Lower leg skin (tissue), 4 donors: ENCODE results near the gene POR. TPM values are rescaled to one million over a fixed set of nuclear protein-coding genes. Genes with fewer than 3 reads are reported as not detected.
A peak's percentile ranks its signal among the peaks of the same experiment; 100 is the strongest.

Experiments used
- DNase-seq, 2 donors: peaks; one replicate each; pipeline ENCODE4 v3.0.0-alpha.2; 2019; ENCODE audit warnings: low spot score in 2 of 2
- H3K4me3 ChIP-seq: fragments of 200-600 bp; sonication (generic); 2 replicates; pipeline ENCODE4 v1.5.1; 2017; ENCODE audit warnings: mild to moderate bottlenecking, low read depth; ENCODE audit not compliant: poor library complexity, severe bottlenecking
- POLR2A ChIP-seq, 2 donors: fragments of 450-650 bp; IDR thresholded peaks; one replicate each; pipeline ENCODE4 v1.6.1; 2016 to 2017; ENCODE audit warnings: antibody characterized with exemption in 2 of 2, mild to moderate bottlenecking in 1 of 2, moderate library complexity in 1 of 2
- WGBS, 2 donors: methylation state at CpG; one replicate each; pipeline ENCODE4 v1.1.5; 2018; 5-methylcytosine and 5-hydroxymethylcytosine counted together
- intact Hi-C: fragments of 100-400 bp; cut with DNase I; formaldehyde crosslinking; loops from one replicate; pipeline ENCODE4 v1.15.0; 2023; ENCODE audit warnings: low total_unique reads
- total RNA-seq, 4 donors: library from RNA; depleted of rRNA; stranded (reverse); fragments of >200 nt; gene quantifications; one replicate each; pipeline ENCODE4 v1.1.0, GENCODE V29; 2016
- TF ChIP-seq, protein P1 (sequence below), 3 donors: fragments of 450-650 bp; IDR thresholded peaks; one replicate each; pipeline ENCODE4 v1.5.1; 2016; ENCODE audit warnings: antibody characterized with exemption in 3 of 3, mild to moderate bottlenecking in 3 of 3, moderate library complexity in 2 of 3

POR gene
- total RNA-seq, 4 donors from 2014 or later: 77.4 to 129 (median 97.0) TPM

DNA sequence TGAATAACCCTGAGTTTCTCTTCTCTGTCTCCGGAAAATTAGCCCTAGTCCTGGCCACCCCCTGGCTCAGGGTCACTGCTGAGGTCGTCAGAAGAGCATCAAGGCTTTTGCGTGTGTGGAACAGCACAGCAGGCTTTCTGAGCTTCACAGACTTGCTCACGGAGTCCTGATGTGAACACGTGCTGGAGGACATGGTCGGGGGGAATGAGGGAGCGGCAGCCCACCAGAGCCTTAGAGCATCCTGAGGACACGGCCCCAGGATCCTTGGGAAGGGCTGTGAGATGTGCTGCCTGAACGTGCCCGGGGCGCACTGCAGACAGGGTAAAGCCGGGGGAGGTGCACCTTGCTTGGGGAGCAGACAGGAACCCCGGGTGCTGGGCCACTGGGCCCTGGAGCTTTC, 50.7 kb downstream of the POR start:
- DNase-seq: no peak
- WGBS, 2 donors: 64 to 69% methylated on average over 10 to 12 of the region's 13 CpGs
- no peak overlapping the region for H3K4me3 ChIP-seq
- intact Hi-C loops: no loop called here
- TF ChIP-seq, protein P1, sequence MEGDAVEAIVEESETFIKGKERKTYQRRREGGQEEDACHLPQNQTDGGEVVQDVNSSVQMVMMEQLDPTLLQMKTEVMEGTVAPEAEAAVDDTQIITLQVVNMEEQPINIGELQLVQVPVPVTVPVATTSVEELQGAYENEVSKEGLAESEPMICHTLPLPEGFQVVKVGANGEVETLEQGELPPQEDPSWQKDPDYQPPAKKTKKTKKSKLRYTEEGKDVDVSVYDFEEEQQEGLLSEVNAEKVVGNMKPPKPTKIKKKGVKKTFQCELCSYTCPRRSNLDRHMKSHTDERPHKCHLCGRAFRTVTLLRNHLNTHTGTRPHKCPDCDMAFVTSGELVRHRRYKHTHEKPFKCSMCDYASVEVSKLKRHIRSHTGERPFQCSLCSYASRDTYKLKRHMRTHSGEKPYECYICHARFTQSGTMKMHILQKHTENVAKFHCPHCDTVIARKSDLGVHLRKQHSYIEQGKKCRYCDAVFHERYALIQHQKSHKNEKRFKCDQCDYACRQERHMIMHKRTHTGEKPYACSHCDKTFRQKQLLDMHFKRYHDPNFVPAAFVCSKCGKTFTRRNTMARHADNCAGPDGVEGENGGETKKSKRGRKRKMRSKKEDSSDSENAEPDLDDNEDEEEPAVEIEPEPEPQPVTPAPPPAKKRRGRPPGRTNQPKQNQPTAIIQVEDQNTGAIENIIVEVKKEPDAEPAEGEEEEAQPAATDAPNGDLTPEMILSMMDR (IDR thresholded peaks at IDR 0.05): no peak
- no peak for TF ChIP-seq POLR2A (IDR thresholded peaks at IDR 0.05)

DNA sequence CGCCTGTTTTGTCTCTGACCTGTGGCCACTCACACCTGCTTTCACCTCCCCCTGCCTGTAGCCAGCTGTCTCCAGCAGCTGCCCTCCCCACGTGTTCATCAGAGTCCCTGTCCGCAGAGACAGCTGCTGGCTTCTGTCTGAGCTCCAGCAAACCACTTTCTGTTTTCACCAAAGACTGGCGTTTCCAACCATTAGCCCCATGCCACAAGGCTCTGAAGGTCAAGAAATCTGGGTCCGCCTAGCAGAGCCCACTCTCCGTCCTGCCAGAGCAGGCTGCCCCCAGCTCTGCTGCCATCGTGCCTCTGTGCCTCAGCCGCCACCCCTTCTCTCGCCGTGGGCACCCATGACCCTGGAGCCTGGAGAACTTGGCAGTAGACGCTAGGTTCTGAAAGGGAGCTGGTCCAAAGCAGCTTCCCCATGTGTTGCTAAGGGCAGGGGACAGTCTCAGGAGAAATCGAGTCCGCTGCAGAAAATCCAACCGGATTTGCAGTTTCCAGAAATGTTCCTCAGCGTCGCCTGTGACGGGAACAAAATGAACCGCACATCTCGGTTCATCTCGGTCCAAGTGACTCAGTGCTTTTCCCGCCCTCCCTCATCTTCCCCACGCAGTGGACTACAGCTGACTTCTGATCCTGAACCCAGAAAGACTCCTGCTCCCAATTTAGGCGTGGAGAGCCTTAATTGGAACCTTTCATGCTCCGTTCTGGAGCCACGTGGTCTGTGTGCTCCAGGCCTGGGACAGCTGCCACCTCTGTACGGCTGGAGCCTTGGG, 51.4 kb downstream of the POR start:
- no peak for TF ChIP-seq POLR2A (IDR thresholded peaks at IDR 0.05)
- TF ChIP-seq, protein P1 (IDR thresholded peaks at IDR 0.05): no peak
- WGBS, 2 donors: 41 to 62% methylated on average over 26 of the region's 26 CpGs
- DNase-seq: peak; percentile 62 to 88
- intact Hi-C loops: no loop called here
- no peak overlapping the region for H3K4me3 ChIP-seq

DNA sequence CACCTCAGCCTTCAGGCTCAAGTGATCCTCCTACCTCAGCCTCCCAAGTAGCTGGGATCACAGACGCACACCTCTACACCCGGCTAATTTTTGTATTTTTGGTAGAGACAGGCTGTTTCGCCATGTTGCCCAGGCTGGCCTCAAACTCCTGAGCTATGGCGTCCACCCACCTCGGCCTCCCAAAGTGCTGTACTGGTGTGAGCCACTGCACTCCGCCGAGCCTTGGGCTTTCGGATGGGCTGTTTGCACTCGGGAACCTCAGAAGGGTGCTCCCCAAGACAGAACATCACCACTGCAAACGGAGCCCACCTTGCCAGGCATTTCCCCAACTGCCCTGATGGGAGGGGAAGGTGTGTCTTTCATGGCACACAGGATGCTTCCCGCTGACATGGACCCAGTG, 52.1 kb downstream of the POR start:
- intact Hi-C loops: no loop called here
- no peak overlapping the region for H3K4me3 ChIP-seq
- no peak for TF ChIP-seq POLR2A (IDR thresholded peaks at IDR 0.05)
- TF ChIP-seq, protein P1 (IDR thresholded peaks at IDR 0.05): no peak
- 81 to 85% methylated on average over 11 of the region's 11 CpGs for WGBS, 2 donors
- DNase-seq: no peak

DNA sequence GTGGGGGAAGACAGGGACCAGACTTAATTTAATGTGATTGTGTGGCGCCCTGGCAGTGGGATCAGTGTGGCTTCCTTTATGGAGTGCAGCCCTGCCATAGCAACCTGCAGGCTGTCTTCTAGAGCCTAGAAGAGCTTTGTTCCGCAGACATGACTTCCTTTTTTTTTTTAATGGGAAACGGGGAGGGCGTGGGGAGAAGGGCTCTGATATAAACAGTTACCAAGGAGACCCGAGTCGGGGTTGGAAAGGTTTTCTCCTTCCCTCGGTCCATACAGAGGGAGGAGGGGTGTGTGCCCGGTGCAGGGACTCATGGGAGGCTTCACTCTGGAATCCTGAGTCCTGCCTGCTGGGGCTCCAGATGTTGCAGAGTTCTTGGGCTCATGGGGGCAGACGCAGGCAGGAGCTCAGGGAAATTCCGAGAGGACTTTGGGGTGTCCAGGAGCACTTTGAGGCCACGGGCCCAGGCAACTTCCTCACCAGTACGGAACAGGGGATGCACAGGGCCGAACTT, 52.6 kb downstream of the POR start:
- no peak for TF ChIP-seq POLR2A (IDR thresholded peaks at IDR 0.05)
- TF ChIP-seq, protein P1 (IDR thresholded peaks at IDR 0.05): no peak
- WGBS, 2 donors: 31 to 44% methylated on average over 13 of the region's 13 CpGs
- H3K4me3 ChIP-seq: no peak overlapping the region
- intact Hi-C loops: no loop called here
- DNase-seq: peak in 1 of 2 donors; percentile 83

DNA sequence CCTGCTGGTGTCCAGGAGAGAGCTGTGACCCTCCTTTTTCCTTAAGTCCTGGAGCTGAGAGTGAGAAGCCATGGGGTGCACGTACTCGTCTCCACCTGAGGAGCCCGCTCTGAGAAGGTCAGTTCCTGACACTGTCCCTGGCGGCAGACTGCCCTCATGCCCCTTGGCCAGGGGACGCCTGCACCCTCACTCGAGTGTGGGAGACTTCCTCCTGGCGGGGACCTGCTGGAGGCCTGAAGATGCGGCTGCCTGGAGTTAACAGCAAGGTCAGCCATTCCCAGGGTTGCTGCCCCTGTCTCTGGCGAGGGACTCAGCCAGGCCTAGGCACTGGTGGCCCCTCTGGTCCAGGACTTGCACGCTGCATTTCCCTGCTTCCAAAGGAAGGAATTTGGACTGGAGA, 53.1 kb downstream of the POR start:
- WGBS, 2 donors: 74 to 75% methylated on average over 10 of the region's 10 CpGs
- intact Hi-C loops: no loop called here

More for the DNA sequence above, 53.1 kb downstream of the POR start:
- TF ChIP-seq POLR2A (IDR thresholded peaks at IDR 0.05): no peak
- TF ChIP-seq, protein P1 (IDR thresholded peaks at IDR 0.05): no peak
- no peak overlapping the region for H3K4me3 ChIP-seq
- no peak for DNase-seq
